ENCODE results near the gene ZNF536.

ZNF536 gene

GRCh38 chr19:30448386-30449077, 76.3 kb downstream of the ZNF536 start:
- no peak for TF ChIP-seq CTCF (IDR thresholded peaks at IDR 0.05; ENCODE audit: low read depth, low read length, missing control alignments)
- DNase-seq (ENCODE audit: low read depth) = no peak
- no peak overlapping the region for H3K4me3 ChIP-seq (ENCODE audit: low read depth, low read length)

GRCh38 chr19:30449078-30449590, 77.0 kb downstream of the ZNF536 start:
- DNase-seq (ENCODE audit: low read depth) = no peak
- no peak for TF ChIP-seq CTCF (IDR thresholded peaks at IDR 0.05; ENCODE audit: low read depth, low read length, missing control alignments)
- H3K4me3 ChIP-seq (ENCODE audit: low read depth, low read length) = no peak overlapping the region

GRCh38 chr19:30449673-30450072, 77.5 kb downstream of the ZNF536 start:
- DNase-seq (ENCODE audit: low read depth) = no peak
- no peak for TF ChIP-seq CTCF (IDR thresholded peaks at IDR 0.05; ENCODE audit: low read depth, low read length, missing control alignments)
- H3K4me3 ChIP-seq (ENCODE audit: low read depth, low read length) = no peak overlapping the region

GRCh38 chr19:30450100-30450499, 77.9 kb downstream of the ZNF536 start:
- H3K4me3 ChIP-seq (ENCODE audit: low read depth, low read length) = no peak overlapping the region
- no peak for DNase-seq (ENCODE audit: low read depth)
- no peak for TF ChIP-seq CTCF (IDR thresholded peaks at IDR 0.05; ENCODE audit: low read depth, low read length, missing control alignments)

- no peak for TF ChIP-seq CTCF (IDR thresholded peaks at IDR 0.05; ENCODE audit: low read depth, low read length, missing control alignments)
- DNase-seq (ENCODE audit: low read depth) = no peak
- no peak overlapping the region for H3K4me3 ChIP-seq (ENCODE audit: low read depth, low read length)
These were observed 78.7 kb downstream of the ZNF536 start for GRCh38 chr19:30450835-30451321.

GRCh38 chr19:30452931-30453330, 80.7 kb downstream of the ZNF536 start:
- no peak for DNase-seq (ENCODE audit: low read depth)
- H3K4me3 ChIP-seq (ENCODE audit: low read depth, low read length) = no peak overlapping the region

More at GRCh38 chr19:30452931-30453330, 80.7 kb downstream of the ZNF536 start:
- no peak for TF ChIP-seq CTCF (IDR thresholded peaks at IDR 0.05; ENCODE audit: low read depth, low read length, missing control alignments)

Data from GM12864 (cell line).